Keratinocyte (primary cell): Measurements from ENCODE around the gene TAF6. TPM values are rescaled to one million over a fixed set of nuclear protein-coding genes. Genes with fewer than 3 reads are reported as not detected.

ENCODE experiments used
- DNase-seq: peaks from one replicate; pipeline ENCODE4 v3.0.0-alpha.2; 2011; ENCODE audit warnings: low read depth, missing footprints, low spot score
- FAIRE-seq: peaks from 2 replicates; lab custom pipeline; 2011; peaks lifted over from hg19 to GRCh38; lab: Jason Lieb, UNC
- H2AFZ ChIP-seq: 2 replicates; pipeline ENCODE4 v1.6.0; 2012; ENCODE audit warnings: low read length, control low read depth, inconsistent platforms; ENCODE audit not compliant: control insufficient read depth
- H3K27ac ChIP-seq: 2 replicates; pipeline ENCODE4 v1.5.1; 2011; ENCODE audit warnings: low read length; ENCODE audit not compliant: control insufficient read depth, insufficient read depth
- H3K27me3 ChIP-seq: 3 replicates; pipeline ENCODE4 v1.6.0; 2011; ENCODE audit warnings: low read length; ENCODE audit not compliant: control insufficient read depth, insufficient read depth; ENCODE audit errors: extremely low read depth
- H3K36me3 ChIP-seq, 2 experiments: 2 replicates in 1 of 2; 3 replicates in 1 of 2; pipeline ENCODE4 v1.5.1; 2011; ENCODE audit warnings: low read length in 2 of 2, mild to moderate bottlenecking in 1 of 2; ENCODE audit not compliant: control insufficient read depth in 2 of 2, insufficient read depth in 2 of 2; ENCODE audit errors: extremely low read depth in 1 of 2
- H3K4me1 ChIP-seq: 3 replicates; pipeline ENCODE4 v1.5.1; 2011; ENCODE audit warnings: low read length; ENCODE audit not compliant: control insufficient read depth, insufficient read depth; ENCODE audit errors: extremely low read depth
- H3K4me2 ChIP-seq: 3 replicates; pipeline ENCODE4 v1.6.0; 2011; ENCODE audit warnings: low read depth, low read length; ENCODE audit not compliant: control insufficient read depth, insufficient read depth; ENCODE audit errors: extremely low read depth
- H3K4me3 ChIP-seq, 3 experiments: fragments of 200-600 bp in 1 of 3; sonication (generic) in 1 of 3; 2 replicates in 2 of 3; 3 replicates in 1 of 3; pipeline ENCODE4 v1.5.1; 2011 to 2016; ENCODE audit warnings: low read length in 3 of 3, mild to moderate bottlenecking in 3 of 3, control low read depth in 2 of 3, inconsistent platforms in 1 of 3, low read depth in 1 of 3, mixed read lengths in 1 of 3, mixed run types in 1 of 3, moderate library complexity in 1 of 3; ENCODE audit not compliant: control insufficient read depth in 2 of 3, insufficient read depth in 2 of 3; ENCODE audit errors: extremely low read depth in 1 of 3
- H3K79me2 ChIP-seq: 2 replicates; pipeline ENCODE4 v1.6.0; 2012; ENCODE audit warnings: low read length; ENCODE audit not compliant: control insufficient read depth, insufficient read depth
- H3K9ac ChIP-seq: 3 replicates; pipeline ENCODE4 v1.6.0; 2011; ENCODE audit warnings: low read length; ENCODE audit not compliant: control insufficient read depth, insufficient read depth; ENCODE audit errors: extremely low read depth
- H3K9me1 ChIP-seq: 3 replicates; pipeline ENCODE4 v1.6.0; 2011; ENCODE audit warnings: low read length; ENCODE audit not compliant: control insufficient read depth, insufficient read depth; ENCODE audit errors: extremely low read depth
- H3K9me3 ChIP-seq: 2 replicates; pipeline ENCODE4 v1.5.1; 2012; ENCODE audit warnings: low read depth, low read length; ENCODE audit not compliant: control insufficient read depth
- H4K20me1 ChIP-seq: 3 replicates; pipeline ENCODE4 v1.6.0; 2011; ENCODE audit warnings: low read length; ENCODE audit not compliant: control insufficient read depth, insufficient read depth; ENCODE audit errors: extremely low read depth
- CTCF ChIP-seq, 3 experiments: IDR thresholded peaks in 1 of 3; conservative IDR thresholded peaks in 1 of 3; optimal IDR thresholded peaks in 1 of 3; 2 replicates in 2 of 3; 3 replicates in 1 of 3; pipeline versions ENCODE3 to v1.5.1; 2011; ENCODE audit warnings: low read length in 3 of 3, mild to moderate bottlenecking in 3 of 3, moderate library complexity in 2 of 3, control low read depth in 1 of 3, inconsistent platforms in 1 of 3; ENCODE audit not compliant: insufficient read depth in 2 of 3; ENCODE audit errors: extremely low read depth in 1 of 3
- EZH2 ChIP-seq: IDR thresholded peaks from one replicate; pipeline ENCODE4 v1.6.1; 2012; ENCODE audit warnings: inconsistent platforms, mild to moderate bottlenecking, low read length, moderate library complexity
- dilution Hi-C: fragments of 300-500 bp; cut with MboI; formaldehyde crosslinking; loops from one replicate; pipeline ENCODE4 v1.7.0; 2020; ENCODE audit warnings: low sequenced_read_pairs; ENCODE audit not compliant: extremely low pct_ligation_motif_present
- polyA plus RNA-seq, 5 experiments: library from polyadenylated mRNA; depleted of rRNA in 3 of 5; stranded (reverse) in 3 of 5; stranded (forward) in 1 of 5; unstranded in 1 of 5; fragments of >200 nt; gene quantifications; 1 replicate in 1 of 5; 2 replicates in 3 of 5; 3 replicates in 1 of 5; pipeline versions ENCODE4 v1.2.1 to v1.2.3, GENCODE V29; 2011 to 2012; ENCODE audit warnings: missing spikeins in 2 of 5, low read depth in 1 of 5, low replicate concordance in 1 of 5

TAF6 gene
- polyA plus RNA-seq, 1 donor (not counting 4 experiments of a cell fraction or from before 2014, with no cell fraction given), result 7.6 TPM

GRCh38 chr7:100069991-100070390, 49.2 kb downstream of the TAF6 start:
- no peaks in the 10 kb centered on the region for H3K79me2 ChIP-seq
- H3K9me3 ChIP-seq, result peaks cover 27% of the 10 kb centered on the region
- no peaks in the 10 kb centered on the region for H3K27me3 ChIP-seq
- H3K4me2 ChIP-seq, result no peak overlapping the region
- no peak overlapping the region for H3K27ac ChIP-seq
- no peak overlapping the region for H3K4me3 ChIP-seq
- dilution Hi-C loops, result no loop called here
- H2AFZ ChIP-seq, result no peak overlapping the region
- no peaks in the 10 kb centered on the region for H4K20me1 ChIP-seq
- FAIRE-seq (no peak), DNase-seq (no peak)
- H3K9me1 ChIP-seq, result no peaks in the 10 kb centered on the region
- no peaks in the 10 kb centered on the region for H3K4me1 ChIP-seq
- peaks cover 45 to 53% of the 10 kb centered on the region in 2 experiments for H3K36me3 ChIP-seq
- H3K9ac ChIP-seq, result no peak overlapping the region
- TF ChIP-seq EZH2, result no peak
- TF ChIP-seq CTCF (optimal IDR thresholded peaks at IDR 0.05 in 1 of 3, IDR thresholded peaks at IDR 0.05 in 1 of 3, conservative IDR thresholded peaks at IDR 0.05 in 1 of 3; ENCODE audit: extremely low read depth in 1 of 3, insufficient read depth in 2 of 3, low read length in 3 of 3), result no peak

DNA sequence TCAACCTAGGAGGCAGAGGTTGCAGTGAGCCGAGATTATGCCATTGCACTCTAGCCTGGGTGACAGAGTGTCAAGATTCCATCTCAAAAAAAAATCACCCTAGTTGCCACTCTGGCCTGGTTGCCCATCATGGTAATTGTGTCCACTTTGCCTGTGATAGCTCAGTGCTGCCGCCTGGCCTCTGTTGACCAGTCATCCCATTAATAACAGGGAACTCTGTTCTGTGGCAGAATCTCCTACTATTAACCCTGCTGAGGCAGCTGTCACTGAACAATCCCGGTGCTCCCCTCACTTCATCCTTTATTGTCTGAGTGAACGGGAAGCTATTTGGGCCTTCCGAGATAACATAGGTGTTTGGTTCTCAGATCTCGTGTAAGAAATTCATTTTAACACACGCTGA, 52.2 kb downstream of the TAF6 start:
- H3K4me1 ChIP-seq, result no peaks in the 10 kb centered on the region
- H4K20me1 ChIP-seq, result no peaks in the 10 kb centered on the region
- no peak overlapping the region for H3K27ac ChIP-seq
- no peak for DNase-seq
- H2AFZ ChIP-seq, result no peak overlapping the region
- H3K4me3 ChIP-seq, result no peak overlapping the region
- H3K4me2 ChIP-seq, result no peak overlapping the region
- H3K9me1 ChIP-seq, result no peaks in the 10 kb centered on the region
- no peaks in the 10 kb centered on the region for H3K27me3 ChIP-seq
- peaks cover 18% of the 10 kb centered on the region for H3K9me3 ChIP-seq
- no peak for FAIRE-seq
- H3K36me3 ChIP-seq, result peaks cover 28% of the 10 kb centered on the region in 2 experiments
- dilution Hi-C loops, result no loop called here
- no peaks in the 10 kb centered on the region for H3K79me2 ChIP-seq
- no peak overlapping the region for H3K9ac ChIP-seq
- TF ChIP-seq CTCF (optimal IDR thresholded peaks at IDR 0.05 in 1 of 3, IDR thresholded peaks at IDR 0.05 in 1 of 3, conservative IDR thresholded peaks at IDR 0.05 in 1 of 3; ENCODE audit: extremely low read depth in 1 of 3, insufficient read depth in 2 of 3, low read length in 3 of 3) (no peak), EZH2 (no peak)
